OCI-LY3 (cell line): Measurements from ENCODE around the gene CGB2.
"Not testable (repeated sequence)": the region's sequence is repeated elsewhere in the genome, so short reads cannot be mapped to it uniquely, and the experiment has no call there.

Source experiments
- EZH2phosphoT487 ChIP-seq: fragments of 200-600 bp; shearing (Covaris generic); IDR thresholded peaks from 2 replicates; pipeline ENCODE4 v1.6.1; 2018; ENCODE audit warnings: antibody characterized with exemption, mixed run types, low read depth
- TF ChIP-seq, protein P1 (sequence below): fragments of 200-600, 300-600 bp; sonication (generic); IDR thresholded peaks from 2 replicates; pipeline ENCODE4 v1.5.1; 2014; ENCODE audit warnings: antibody characterized with exemption, low read length, low read depth

DNA sequence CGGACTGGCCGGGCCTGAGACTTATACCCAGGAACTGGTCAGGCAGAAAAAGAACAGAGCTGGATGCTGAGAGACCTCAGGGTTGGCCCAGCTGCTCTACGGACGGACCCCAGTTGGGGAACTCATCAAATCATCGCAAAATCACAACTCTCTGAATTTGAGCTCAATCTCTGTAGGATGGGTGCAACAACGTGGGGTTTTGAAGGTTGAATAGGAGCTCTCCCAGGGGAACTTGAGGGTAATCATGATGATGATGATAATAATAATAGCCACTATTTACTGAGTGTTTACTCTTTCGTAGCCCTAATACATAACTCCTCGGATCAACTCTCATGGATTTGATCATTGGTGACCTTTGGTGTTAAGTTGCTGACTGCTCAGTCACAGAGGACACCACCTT, 1.4 kb upstream of the CGB2 start:
- TF ChIP-seq, protein P1, sequence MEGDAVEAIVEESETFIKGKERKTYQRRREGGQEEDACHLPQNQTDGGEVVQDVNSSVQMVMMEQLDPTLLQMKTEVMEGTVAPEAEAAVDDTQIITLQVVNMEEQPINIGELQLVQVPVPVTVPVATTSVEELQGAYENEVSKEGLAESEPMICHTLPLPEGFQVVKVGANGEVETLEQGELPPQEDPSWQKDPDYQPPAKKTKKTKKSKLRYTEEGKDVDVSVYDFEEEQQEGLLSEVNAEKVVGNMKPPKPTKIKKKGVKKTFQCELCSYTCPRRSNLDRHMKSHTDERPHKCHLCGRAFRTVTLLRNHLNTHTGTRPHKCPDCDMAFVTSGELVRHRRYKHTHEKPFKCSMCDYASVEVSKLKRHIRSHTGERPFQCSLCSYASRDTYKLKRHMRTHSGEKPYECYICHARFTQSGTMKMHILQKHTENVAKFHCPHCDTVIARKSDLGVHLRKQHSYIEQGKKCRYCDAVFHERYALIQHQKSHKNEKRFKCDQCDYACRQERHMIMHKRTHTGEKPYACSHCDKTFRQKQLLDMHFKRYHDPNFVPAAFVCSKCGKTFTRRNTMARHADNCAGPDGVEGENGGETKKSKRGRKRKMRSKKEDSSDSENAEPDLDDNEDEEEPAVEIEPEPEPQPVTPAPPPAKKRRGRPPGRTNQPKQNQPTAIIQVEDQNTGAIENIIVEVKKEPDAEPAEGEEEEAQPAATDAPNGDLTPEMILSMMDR, result not testable (repeated sequence)
- not testable (repeated sequence) for TF ChIP-seq EZH2phosphoT487
